NOMO-1 (cell line): ENCODE data around the gene PRPH.
"Not testable (repeated sequence)": the region's sequence is repeated elsewhere in the genome, so short reads cannot be mapped to it uniquely, and the experiment has no call there.

Experiments
- DNase-seq, 2 experiments: peaks; one replicate each; lab custom pipeline; 2025; ENCODE audit not compliant: unreplicated experiment in 2 of 2; lab: John Stamatoyannopoulos, UW

The PRPH gene

GRCh38 chr12:49331380-49332222 is 36.7 kb downstream of the PRPH start:
- DNase-seq, result peak; percentile 89 to 93

GRCh38 chr12:49332441-49332861 is 37.5 kb downstream of the PRPH start:
- DNase-seq, result no peak

- no peak for DNase-seq
Observed at GRCh38 chr12:49332891-49333371, 38.0 kb downstream of the PRPH start.

- not testable (repeated sequence) for DNase-seq
Observed at GRCh38 chr12:49333778-49334177, 38.8 kb downstream of the PRPH start.

- DNase-seq, result no peak
Observed at GRCh38 chr12:49334226-49334625, 39.3 kb downstream of the PRPH start.

GRCh38 chr12:49334681-49335080 is 39.7 kb downstream of the PRPH start:
- DNase-seq, result no peak

GRCh38 chr12:49335118-49335954 is 40.4 kb downstream of the PRPH start:
- no peak for DNase-seq

GRCh38 chr12:49335955-49336644 is 41.2 kb downstream of the PRPH start:
- no peak for DNase-seq

- DNase-seq, result peak; percentile 63 to 91
Observed at GRCh38 chr12:49336645-49337584, 42.0 kb downstream of the PRPH start, which contains the start of gene C1QL4. Gene C1QL4, minus strand, starts transcription at chr12:49337188. Its CDS starts 711 bp downstream, at chr12:49336477.

- no peak for DNase-seq
Observed at GRCh38 chr12:49338830-49339463, 44.0 kb downstream of the PRPH start.

- DNase-seq, result no peak
Observed at GRCh38 chr12:49339464-49339861, 44.5 kb downstream of the PRPH start.

- DNase-seq, result no peak
Observed at GRCh38 chr12:49340095-49340870, 45.3 kb downstream of the PRPH start.

- DNase-seq, result no peak
Observed at GRCh38 chr12:49340971-49341776, 46.2 kb downstream of the PRPH start.

- DNase-seq, result no peak
Observed at GRCh38 chr12:49341777-49342065, 46.8 kb downstream of the PRPH start.

GRCh38 chr12:49342066-49342913 is 47.3 kb downstream of the PRPH start:
- peak; percentile 87 to 93 for DNase-seq

- DNase-seq, result no peak
Observed at GRCh38 chr12:49342914-49343731, 48.2 kb downstream of the PRPH start.
